ENCODE results near the gene DDX46.
"Not testable (repeated sequence)": the region's sequence is repeated elsewhere in the genome, so short reads cannot be mapped to it uniquely, and the experiment has no call there.

DDX46 gene

DNA sequence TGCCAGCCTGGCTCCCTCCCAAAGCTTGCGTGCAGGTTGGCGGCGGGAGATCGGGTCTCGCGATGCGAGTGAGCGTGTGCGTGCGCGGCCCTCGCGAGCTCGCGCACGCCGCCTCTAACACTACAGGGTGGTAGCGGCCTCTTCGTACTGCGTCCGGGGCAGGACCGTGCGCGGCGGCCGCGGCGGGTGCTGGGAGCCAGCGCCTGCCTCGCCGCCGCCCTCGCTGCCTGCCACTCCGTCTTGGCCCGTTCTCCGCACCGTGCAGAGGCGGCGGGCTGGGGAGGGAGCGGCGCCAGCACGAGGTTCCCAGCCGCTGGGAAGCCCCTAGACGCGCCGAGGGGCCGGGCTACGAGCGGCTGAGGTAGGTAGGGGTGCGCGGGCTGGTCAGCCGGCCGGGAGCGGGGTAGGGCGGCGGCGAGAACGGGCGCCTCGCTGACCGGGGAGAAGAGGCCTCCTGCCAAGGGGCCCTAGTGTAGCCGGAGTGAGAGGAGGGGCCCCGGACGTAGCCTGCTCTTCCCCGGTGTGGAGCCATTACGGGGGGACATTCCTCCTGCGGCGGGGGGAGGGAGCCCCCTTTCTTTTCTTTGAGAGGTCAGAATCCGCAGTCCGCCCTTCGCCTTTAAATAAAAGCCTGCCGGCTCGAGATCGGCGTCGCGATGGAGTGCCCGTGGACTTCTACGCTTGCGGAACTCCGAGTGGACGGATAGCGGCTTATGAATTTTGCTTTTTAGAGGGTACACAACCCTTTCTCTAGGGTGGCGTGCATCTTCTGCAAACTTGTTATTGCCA, 87.5 kb downstream of the DDX46 start, which contains the start of gene C5orf24:
Gene C5orf24, plus strand, starts transcription at position 117 of the 789 bp plus-strand sequence. CDS start 8,933 bp downstream, outside the sequence.
- peak; percentile 56 for DNase-seq

- no peak for DNase-seq
Observed at GRCh38 chr5:134846641-134846960, 88.0 kb downstream of the DDX46 start.

GRCh38 chr5:134849434-134849933, 90.9 kb downstream of the DDX46 start:
- not testable (repeated sequence) for DNase-seq

DNA sequence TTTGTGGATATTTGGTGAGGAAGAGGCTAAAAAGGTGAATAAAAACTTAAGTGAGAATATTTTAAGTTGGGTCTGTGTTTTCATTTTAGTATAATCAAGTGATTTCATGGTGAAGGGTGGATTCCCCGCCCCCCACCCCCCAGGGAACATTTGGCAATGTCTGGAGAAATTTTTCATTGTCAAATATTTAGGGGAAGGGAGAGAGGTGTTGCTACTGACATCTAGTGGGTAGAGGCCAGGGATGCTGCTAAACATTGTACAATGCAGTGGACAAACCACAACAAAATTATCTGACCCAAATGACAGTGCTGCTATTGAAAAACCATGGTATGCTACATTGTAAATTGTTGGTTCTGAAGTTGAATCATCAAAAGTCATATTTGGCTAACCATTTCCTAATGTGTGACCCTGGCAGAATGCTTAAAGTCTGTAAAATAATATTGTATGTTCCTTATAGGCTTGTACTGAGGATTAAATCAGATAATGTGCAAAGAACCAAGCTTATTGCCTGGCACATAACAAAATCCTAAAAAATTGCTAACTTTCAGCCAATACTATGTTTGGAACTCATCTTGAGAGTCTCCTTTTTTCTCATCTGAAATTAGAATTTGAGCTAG, 92.8 kb downstream of the DDX46 start:
- DNase-seq = no peak

DNA sequence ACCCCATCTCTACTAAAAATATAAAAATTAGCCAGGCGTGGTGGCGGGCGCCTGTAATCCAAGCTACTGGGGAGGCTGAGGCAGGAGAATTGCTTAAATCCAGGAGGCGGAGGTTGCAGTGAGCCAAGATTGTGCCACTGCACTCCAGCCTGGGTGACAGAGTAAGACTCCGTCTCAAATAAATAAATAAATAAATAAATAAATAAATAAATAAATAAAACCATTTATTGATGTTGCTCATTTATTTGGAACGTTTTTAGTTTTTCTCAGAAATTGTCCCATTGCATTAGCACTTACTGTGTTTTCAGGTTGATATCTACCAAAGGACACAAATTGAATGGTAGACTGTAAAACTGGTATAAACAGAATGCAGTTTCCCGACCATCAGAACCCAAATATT, 97.9 kb downstream of the DDX46 start:
- DNase-seq = not testable (repeated sequence)

GRCh38 chr5:134857401-134857800, 98.8 kb downstream of the DDX46 start:
- no peak for DNase-seq

- no peak for DNase-seq
Observed at GRCh38 chr5:134864707-134865106, 106.1 kb downstream of the DDX46 start.

DNA sequence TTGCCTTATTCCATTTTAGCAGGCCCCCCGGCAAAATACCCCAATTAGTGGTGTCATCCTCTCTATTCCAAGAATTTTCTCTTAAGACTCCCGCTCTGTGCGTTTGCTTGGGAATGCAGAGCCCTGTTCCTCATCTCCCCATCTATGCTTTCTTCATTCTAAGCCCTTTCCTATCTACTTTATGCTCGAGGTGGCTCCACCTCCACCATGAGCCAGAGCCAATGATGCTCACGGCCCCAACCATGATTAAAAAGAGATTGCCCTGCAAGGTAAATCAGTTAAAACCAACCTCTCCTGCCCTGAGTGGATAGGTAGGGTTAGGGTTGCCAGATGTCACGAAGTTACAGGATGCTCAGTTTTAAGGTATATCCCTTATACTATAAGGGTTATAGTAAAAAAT, 114.9 kb downstream of the DDX46 start:
- no peak for DNase-seq

GRCh38 chr5:134873987-134874830, 115.6 kb downstream of the DDX46 start, which contains the start of gene TXNDC15:
Gene TXNDC15, plus strand, starts transcription at chr5:134874371. Its CDS starts 57 bp downstream, at chr5:134874428.
- DNase-seq = no peak

- no peak for DNase-seq
Observed at GRCh38 chr5:134874831-134875655, 116.5 kb downstream of the DDX46 start.

- no peak for DNase-seq
Observed at GRCh38 chr5:134877159-134877558, 118.6 kb downstream of the DDX46 start.

- DNase-seq = no peak
Observed at GRCh38 chr5:134878403-134878802, 119.8 kb downstream of the DDX46 start.

- no peak for DNase-seq
Observed at GRCh38 chr5:134879456-134879855, 120.9 kb downstream of the DDX46 start.
